ENCODE data around the gene ALDH16A1. TPM values are rescaled to one million over a fixed set of nuclear protein-coding genes. Genes with fewer than 3 reads are reported as not detected.

ALDH16A1 gene
- total and polyA plus RNA-seq, 7 donors, result 3.6 to 12.9 (median 7.4) TPM

DNA sequence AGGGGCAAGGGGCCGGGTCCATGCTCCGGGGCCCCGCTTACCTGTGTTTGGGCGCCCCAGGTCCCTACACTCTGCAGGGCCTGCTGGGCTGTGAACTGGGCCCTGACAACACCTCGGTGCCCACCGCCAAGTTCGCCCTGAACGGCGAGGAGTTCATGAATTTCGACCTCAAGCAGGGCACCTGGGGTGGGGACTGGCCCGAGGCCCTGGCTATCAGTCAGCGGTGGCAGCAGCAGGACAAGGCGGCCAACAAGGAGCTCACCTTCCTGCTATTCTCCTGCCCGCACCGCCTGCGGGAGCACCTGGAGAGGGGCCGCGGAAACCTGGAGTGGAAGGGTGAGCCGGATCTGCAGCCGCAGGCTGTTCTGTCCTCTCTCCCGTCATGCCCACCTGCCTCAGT lies 61.1 kb downstream of the ALDH16A1 start:
- Histone ChIP-seq H3K36me3 (ENCODE audit: insufficient read depth in 1 of 2, low read depth in 1 of 2) (peaks cover 0 to 12% of the 10 kb centered on the region in 2 donors), H3K4me3 (peak overlapping the region; percentile 93), H3K27me3 (ENCODE audit: insufficient read depth in 3 of 3, low read length in 2 of 3) (no peaks in the 10 kb centered on the region), H3K9me3 (no peaks in the 10 kb centered on the region), H3K27ac (no peak overlapping the region), H3K4me1 (peaks cover 15% of the 10 kb centered on the region)
- DNase-seq (no peak), ATAC-seq (peak in 1 of 4 donors; percentile 11)
- TF ChIP-seq, protein P1, sequence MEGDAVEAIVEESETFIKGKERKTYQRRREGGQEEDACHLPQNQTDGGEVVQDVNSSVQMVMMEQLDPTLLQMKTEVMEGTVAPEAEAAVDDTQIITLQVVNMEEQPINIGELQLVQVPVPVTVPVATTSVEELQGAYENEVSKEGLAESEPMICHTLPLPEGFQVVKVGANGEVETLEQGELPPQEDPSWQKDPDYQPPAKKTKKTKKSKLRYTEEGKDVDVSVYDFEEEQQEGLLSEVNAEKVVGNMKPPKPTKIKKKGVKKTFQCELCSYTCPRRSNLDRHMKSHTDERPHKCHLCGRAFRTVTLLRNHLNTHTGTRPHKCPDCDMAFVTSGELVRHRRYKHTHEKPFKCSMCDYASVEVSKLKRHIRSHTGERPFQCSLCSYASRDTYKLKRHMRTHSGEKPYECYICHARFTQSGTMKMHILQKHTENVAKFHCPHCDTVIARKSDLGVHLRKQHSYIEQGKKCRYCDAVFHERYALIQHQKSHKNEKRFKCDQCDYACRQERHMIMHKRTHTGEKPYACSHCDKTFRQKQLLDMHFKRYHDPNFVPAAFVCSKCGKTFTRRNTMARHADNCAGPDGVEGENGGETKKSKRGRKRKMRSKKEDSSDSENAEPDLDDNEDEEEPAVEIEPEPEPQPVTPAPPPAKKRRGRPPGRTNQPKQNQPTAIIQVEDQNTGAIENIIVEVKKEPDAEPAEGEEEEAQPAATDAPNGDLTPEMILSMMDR (IDR thresholded peaks at IDR 0.05), result no peak
- WGBS, 3 donors, result 82 to 85% (median 83%) methylated on average over 17 to 21 of the region's 21 CpGs
- intact Hi-C loops (cut with DNase I), result no loop called here

DNA sequence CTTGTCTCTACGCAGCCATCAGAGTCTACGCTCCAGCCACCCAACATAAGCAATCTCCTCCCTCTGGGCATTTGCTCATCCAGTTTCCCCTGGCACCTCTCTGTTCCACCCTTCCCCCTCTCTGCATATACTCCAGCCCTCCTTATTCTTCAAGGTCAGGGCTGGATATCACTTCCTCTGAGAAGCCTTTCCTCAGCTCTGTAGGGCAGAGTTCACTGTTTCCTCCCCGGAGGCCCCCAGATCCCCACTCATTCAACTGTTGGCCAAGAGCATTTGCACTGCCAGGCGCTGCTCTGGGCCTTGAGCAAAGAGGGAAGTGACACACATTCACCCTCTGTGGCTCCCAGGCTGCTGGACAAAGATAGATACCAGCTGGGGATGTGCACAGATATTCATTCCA lies 62.7 kb downstream of the ALDH16A1 start:
- WGBS, 3 donors, result 56 to 61% (median 60%) methylated on average over 4 of the region's 4 CpGs
- intact Hi-C loops (cut with DNase I), result no loop called here
- Histone ChIP-seq H3K4me1 (peaks cover 15% of the 10 kb centered on the region), H3K27ac (no peak overlapping the region), H3K4me3 (peak overlapping the region; percentile 4), H3K36me3 (ENCODE audit: insufficient read depth in 1 of 2, low read depth in 1 of 2) (peaks cover under 1 to 12% of the 10 kb centered on the region in 2 donors), H3K9me3 (no peaks in the 10 kb centered on the region), H3K27me3 (ENCODE audit: insufficient read depth in 3 of 3, low read length in 2 of 3) (no peaks in the 10 kb centered on the region)
- DNase-seq (peak; percentile 62 to 76), ATAC-seq (peak in 1 of 4 donors; percentile 25)
- TF ChIP-seq, protein P1 (IDR thresholded peaks at IDR 0.05), result no peak

DNA sequence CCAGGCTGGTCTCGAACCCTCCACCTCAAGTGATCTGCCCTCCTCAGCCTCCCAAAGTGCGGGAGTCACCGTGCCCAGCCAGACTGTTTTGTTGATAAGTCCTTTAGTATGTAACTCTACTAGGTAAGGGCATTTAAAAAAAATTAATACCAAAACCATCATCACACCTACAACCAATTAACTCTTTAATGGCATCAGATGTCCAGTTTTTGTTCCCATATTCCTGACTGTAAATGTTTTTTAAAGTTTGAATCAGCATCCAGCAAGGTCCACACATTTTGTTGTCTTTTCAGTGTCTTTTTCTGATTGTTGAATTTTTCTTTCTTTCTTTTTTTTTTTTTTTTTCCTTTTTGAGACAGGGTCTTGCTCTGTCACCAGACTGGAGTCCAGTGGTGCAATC lies 65.0 kb downstream of the ALDH16A1 start:
- H3K4me3 ChIP-seq, result no peak overlapping the region
- ATAC-seq (no peak), DNase-seq (no peak)
- H3K27me3 ChIP-seq (ENCODE audit: insufficient read depth in 3 of 3, low read length in 2 of 3), result no peaks in the 10 kb centered on the region
- WGBS, 3 donors, result 95 to 96% (median 96%) methylated on average over 3 of the region's 3 CpGs
- peaks cover 6% of the 10 kb centered on the region for H3K4me1 ChIP-seq
- peaks cover 2 to 12% of the 10 kb centered on the region in 2 donors for H3K36me3 ChIP-seq (ENCODE audit: insufficient read depth in 1 of 2, low read depth in 1 of 2)
- H3K9me3 ChIP-seq, result no peaks in the 10 kb centered on the region
- no peak overlapping the region for H3K27ac ChIP-seq
- TF ChIP-seq, protein P1 (IDR thresholded peaks at IDR 0.05), result no peak
- intact Hi-C loops (cut with DNase I), result no loop called here

Other genes starting within 250 kb of the ALDH16A1 start
- gene SLC6A16, start 128.0 kb upstream of the ALDH16A1 start, total RNA-seq, result under 1 TPM; 0.10 to 0.95 (median 0.39) TPM
- gene SLC6A16, start 128.0 kb upstream of the ALDH16A1 start, polyA plus RNA-seq, result under 1 TPM; 0.07 to 0.31 (median 0.08) TPM
- 1 to 10 TPM; 2.3 to 4.7 (median 4.4) TPM for gene CD37, start 117.8 kb upstream of the ALDH16A1 start, total RNA-seq
- gene CD37, start 117.8 kb upstream of the ALDH16A1 start, polyA plus RNA-seq, result 1 to 10 TPM in 2 of 3 donors, under 1 TPM in 1; 0.66 to 1.6 (median 1.6) TPM
- 10 to 100 TPM; 13.8 to 24.1 (median 14.8) TPM for gene TEAD2, start 90.8 kb upstream of the ALDH16A1 start, total RNA-seq
- 10 to 100 TPM in 2 of 3 donors, 1 to 10 TPM in 1; 9.7 to 23.0 (median 15.0) TPM for gene TEAD2, start 90.8 kb upstream of the ALDH16A1 start, polyA plus RNA-seq
- not detected for gene DKKL1, start 89.3 kb upstream of the ALDH16A1 start, total RNA-seq
- gene DKKL1, start 89.3 kb upstream of the ALDH16A1 start, polyA plus RNA-seq, result under 1 TPM in 1 of 3 donors, not detected in 2; 0.06 TPM
- gene KASH5, start 65.0 kb upstream of the ALDH16A1 start, total RNA-seq, result not detected
- gene KASH5, start 65.0 kb upstream of the ALDH16A1 start, polyA plus RNA-seq, result not detected
- gene PTH2, start 29.8 kb upstream of the ALDH16A1 start, total RNA-seq, result not detected
- gene PTH2, start 29.8 kb upstream of the ALDH16A1 start, polyA plus RNA-seq, result not detected
- not detected for gene GFY, start 27.8 kb upstream of the ALDH16A1 start, total RNA-seq
- under 1 TPM in 1 of 3 donors, not detected in 2; 0.33 TPM for gene GFY, start 27.8 kb upstream of the ALDH16A1 start, polyA plus RNA-seq
- 1 to 10 TPM in 1 of 4 donors, under 1 TPM in 3; 0.42 to 1.8 (median 0.82) TPM for gene SLC17A7, start 11.7 kb upstream of the ALDH16A1 start, total RNA-seq
- gene SLC17A7, start 11.7 kb upstream of the ALDH16A1 start, polyA plus RNA-seq, result under 1 TPM; 0.55 to 0.79 (median 0.59) TPM
- 10 to 100 TPM; 37.2 to 60.1 (median 43.1) TPM for gene PIH1D1, start 1.4 kb upstream of the ALDH16A1 start, total RNA-seq
- gene PIH1D1, start 1.4 kb upstream of the ALDH16A1 start, polyA plus RNA-seq, result 10 to 100 TPM; 46.4 to 69.8 (median 52.2) TPM
- 1 to 10 TPM; 1.9 to 3.2 (median 2.5) TPM for gene FLT3LG, start 21.0 kb downstream of the ALDH16A1 start, total RNA-seq
- 1 to 10 TPM; 1.9 to 4.5 (median 4.1) TPM for gene FLT3LG, start 21.0 kb downstream of the ALDH16A1 start, polyA plus RNA-seq
- 1,000 to 10,000 TPM; 1,392 to 2,022 (median 1,763) TPM for gene RPL13A, start 34.4 kb downstream of the ALDH16A1 start, total RNA-seq
- 1,000 to 10,000 TPM; 1,992 to 2,955 (median 2,046) TPM for gene RPL13A, start 34.4 kb downstream of the ALDH16A1 start, polyA plus RNA-seq
- 1,000 to 10,000 TPM; 1,146 to 1,506 (median 1,232) TPM for gene RPS11, start 43.2 kb downstream of the ALDH16A1 start, total RNA-seq
- gene RPS11, start 43.2 kb downstream of the ALDH16A1 start, polyA plus RNA-seq, result 1,000 to 10,000 TPM; 2,461 to 3,844 (median 3,134) TPM
- gene FCGRT, start 59.4 kb downstream of the ALDH16A1 start, total RNA-seq, result 10 to 100 TPM; 42.2 to 79.3 (median 60.3) TPM
- 10 to 100 TPM; 32.0 to 48.2 (median 39.9) TPM for gene FCGRT, start 59.4 kb downstream of the ALDH16A1 start, polyA plus RNA-seq
- 1 to 10 TPM; 6.4 to 8.6 (median 7.4) TPM for gene RCN3, start 74.8 kb downstream of the ALDH16A1 start, total RNA-seq
- gene RCN3, start 74.8 kb downstream of the ALDH16A1 start, polyA plus RNA-seq, result 1 to 10 TPM; 3.9 to 9.6 (median 7.3) TPM
- gene NOSIP, start 127.3 kb downstream of the ALDH16A1 start, total RNA-seq, result 10 to 100 TPM; 53.9 to 69.9 (median 58.1) TPM
- gene NOSIP, start 127.3 kb downstream of the ALDH16A1 start, polyA plus RNA-seq, result 100 to 1,000 TPM in 1 of 3 donors, 10 to 100 TPM in 2; 75.4 to 104 (median 95.2) TPM
- gene PRRG2, start 128.1 kb downstream of the ALDH16A1 start, total RNA-seq, result under 1 TPM; 0.24 to 0.89 (median 0.69) TPM
- gene PRRG2, start 128.1 kb downstream of the ALDH16A1 start, polyA plus RNA-seq, result 10 to 100 TPM in 1 of 3 donors, 1 to 10 TPM in 2; 1.4 to 16.0 (median 5.9) TPM
- 10 to 100 TPM in 1 of 4 donors, 1 to 10 TPM in 3; 7.1 to 15.1 (median 7.6) TPM for gene PRR12, start 138.0 kb downstream of the ALDH16A1 start, total RNA-seq
- gene PRR12, start 138.0 kb downstream of the ALDH16A1 start, polyA plus RNA-seq, result 1 to 10 TPM; 2.3 to 5.0 (median 3.1) TPM
- 10 to 100 TPM; 22.6 to 57.0 (median 42.5) TPM for gene RRAS, start 186.9 kb downstream of the ALDH16A1 start, total RNA-seq
- 10 to 100 TPM; 39.9 to 49.8 (median 48.4) TPM for gene RRAS, start 186.9 kb downstream of the ALDH16A1 start, polyA plus RNA-seq
- gene SCAF1, start 189.0 kb downstream of the ALDH16A1 start, total RNA-seq, result 10 to 100 TPM; 45.5 to 72.9 (median 61.0) TPM
- 10 to 100 TPM; 23.0 to 32.5 (median 23.8) TPM for gene SCAF1, start 189.0 kb downstream of the ALDH16A1 start, polyA plus RNA-seq
- gene IRF3, start 212.6 kb downstream of the ALDH16A1 start, total RNA-seq, result 10 to 100 TPM; 10.3 to 22.1 (median 14.4) TPM
- gene IRF3, start 212.6 kb downstream of the ALDH16A1 start, polyA plus RNA-seq, result 10 to 100 TPM; 18.2 to 26.5 (median 21.7) TPM
- 10 to 100 TPM; 13.0 to 21.5 (median 15.8) TPM for gene BCL2L12, start 212.7 kb downstream of the ALDH16A1 start, total RNA-seq
- gene BCL2L12, start 212.7 kb downstream of the ALDH16A1 start, polyA plus RNA-seq, result 10 to 100 TPM; 28.3 to 42.7 (median 35.0) TPM
- 100 to 1,000 TPM; 180 to 259 (median 198) TPM for gene PRMT1, start 224.0 kb downstream of the ALDH16A1 start, total RNA-seq
- 100 to 1,000 TPM; 139 to 424 (median 208) TPM for gene PRMT1, start 224.0 kb downstream of the ALDH16A1 start, polyA plus RNA-seq
- gene ADM5, start 236.4 kb downstream of the ALDH16A1 start, total RNA-seq, result 1 to 10 TPM in 2 of 4 donors, under 1 TPM in 2; 0.58 to 1.5 (median 1.0) TPM
- gene ADM5, start 236.4 kb downstream of the ALDH16A1 start, polyA plus RNA-seq, result under 1 TPM; 0.38 to 0.48 (median 0.41) TPM
- 1 to 10 TPM in 1 of 4 donors, under 1 TPM in 3; 0.53 to 1.2 (median 0.70) TPM for gene CPT1C, start 237.9 kb downstream of the ALDH16A1 start, total RNA-seq
- gene CPT1C, start 237.9 kb downstream of the ALDH16A1 start, polyA plus RNA-seq, result 1 to 10 TPM in 2 of 3 donors, under 1 TPM in 1; 0.34 to 1.1 (median 1.0) TPM